IMR-90 (cell line): ENCODE measurements around the gene SS18. TPM values are rescaled to one million over a fixed set of nuclear protein-coding genes. Genes with fewer than 3 reads are reported as not detected.

Source experiments
- ATAC-seq: fragments of 200-7000 bp; cut with Tn5 transposase; 2 replicates; pipeline ENCODE4 v1.9.1; 2020; ENCODE audit warnings: low read depth, mild to moderate bottlenecking, moderate library complexity
- BruUV-seq: library from RNA; stranded (reverse); fragments of 400-500 nt; replicated peaks from 2 replicates; lab custom pipeline; 2021; lab: Mats Ljungman, UMichigan
- CTCF ChIA-PET: fragments of 300-600 bp; formaldehyde crosslinking; extraction: SDS; loops from one replicate; lab custom pipeline; 2021; ENCODE audit warnings: antibody characterized with exemption; lab: Yijun Ruan, JAX
- POLR2A ChIA-PET: fragments of 300-600 bp; sonication (Branson Sonifier 250); formaldehyde crosslinking; loops from one replicate; lab custom pipeline; 2022; ENCODE audit warnings: antibody characterized with exemption; ENCODE audit not compliant: unreplicated experiment; lab: Charles Lee
- DNase-seq: peaks from one replicate; pipeline ENCODE4 v3.0.0; 2013
- H2AFZ ChIP-seq: replicated peaks from 2 replicates; pipeline ENCODE3; 2013; ENCODE audit warnings: low read length, mild to moderate bottlenecking; ENCODE audit not compliant: poor library complexity
- H2AK5ac ChIP-seq: 2 replicates; pipeline ENCODE4 v1.6.1; 2013; ENCODE audit warnings: low read depth, low read length, inconsistent platforms
- H2AK9ac ChIP-seq: replicated peaks from 2 replicates; pipeline ENCODE3; 2013; ENCODE audit warnings: mild to moderate bottlenecking, low read depth, low read length, moderate library complexity; ENCODE audit not compliant: poor library complexity
- H2BK120ac ChIP-seq: 2 replicates; pipeline ENCODE4 v1.6.1; 2013; ENCODE audit warnings: low read depth, low read length, inconsistent platforms
- H2BK15ac ChIP-seq: 3 replicates; pipeline ENCODE4 v1.6.1; 2013; ENCODE audit warnings: low read depth, low read length, inconsistent platforms
- H2BK20ac ChIP-seq: 2 replicates; pipeline ENCODE4 v1.6.1; 2013; ENCODE audit warnings: low read depth, mild to moderate bottlenecking, inconsistent platforms, low read length, moderate library complexity
- H2BK5ac ChIP-seq: 2 replicates; pipeline ENCODE4 v1.6.1; 2013; ENCODE audit warnings: mild to moderate bottlenecking, low read depth, low read length, inconsistent platforms; ENCODE audit not compliant: poor library complexity, severe bottlenecking
- H3K14ac ChIP-seq: replicated peaks from 2 replicates; pipeline ENCODE4 v1.6.1; 2013; ENCODE audit warnings: low read depth, low read length, inconsistent platforms
- H3K18ac ChIP-seq: 2 replicates; pipeline ENCODE4 v1.6.1; 2013; ENCODE audit warnings: low read depth, low read length, control low read depth
- H3K23ac ChIP-seq: 2 replicates; pipeline ENCODE4 v1.6.1; 2013; ENCODE audit warnings: low read depth, low read length, inconsistent platforms
- H3K27ac ChIP-seq: 2 replicates; pipeline ENCODE4 v1.5.1; 2013; ENCODE audit warnings: mild to moderate bottlenecking, control low read depth, low read length; ENCODE audit not compliant: insufficient read depth
- H3K27me3 ChIP-seq: 2 replicates; pipeline ENCODE4 v1.6.1; 2013; ENCODE audit warnings: low read length; ENCODE audit not compliant: control insufficient read depth, insufficient read depth
- H3K36me3 ChIP-seq: 2 replicates; pipeline ENCODE4 v1.6.1; 2013; ENCODE audit warnings: low read length, mixed read lengths; ENCODE audit not compliant: control insufficient read depth, insufficient read depth
- H3K4ac ChIP-seq: 2 replicates; pipeline ENCODE4 v1.6.1; 2013; ENCODE audit warnings: low read depth, low read length, inconsistent platforms
- H3K4me1 ChIP-seq: 2 replicates; pipeline ENCODE4 v1.6.1; 2013; ENCODE audit warnings: low read length, mixed read lengths; ENCODE audit not compliant: control insufficient read depth, insufficient read depth
- H3K4me2 ChIP-seq: 2 replicates; pipeline ENCODE4 v1.6.1; 2013; ENCODE audit warnings: low read depth, mild to moderate bottlenecking, control low read depth, low read length, moderate library complexity
- H3K4me3 ChIP-seq: 2 replicates; pipeline ENCODE4 v1.5.1; 2013; ENCODE audit warnings: low read depth, mild to moderate bottlenecking, control low read depth, low read length, moderate library complexity; ENCODE audit not compliant: insufficient read depth
- H3K56ac ChIP-seq: 2 replicates; pipeline ENCODE4 v1.6.1; 2013; ENCODE audit warnings: low read length, inconsistent platforms; ENCODE audit not compliant: insufficient read depth; ENCODE audit errors: extremely low read depth
- H3K79me1 ChIP-seq, 2 experiments: 2 replicates each; pipeline ENCODE4 v1.6.1; 2013; ENCODE audit warnings: low read length in 2 of 2, inconsistent platforms in 1 of 2, low read depth in 1 of 2
- H3K9ac ChIP-seq: 2 replicates; pipeline ENCODE4 v1.6.1; 2013; ENCODE audit warnings: low read depth, low read length, control low read depth
- H3K9me1 ChIP-seq: 2 replicates; pipeline ENCODE4 v1.6.1; 2013; ENCODE audit warnings: low read length, inconsistent platforms; ENCODE audit not compliant: insufficient read depth
- H3K9me3 ChIP-seq: 2 replicates; pipeline ENCODE4 v1.6.1; 2013; ENCODE audit warnings: low read length; ENCODE audit not compliant: control insufficient read depth, insufficient read depth
- H4K20me1 ChIP-seq: 2 replicates; pipeline ENCODE4 v1.6.1; 2013; ENCODE audit warnings: low read length, inconsistent platforms; ENCODE audit not compliant: insufficient read depth
- H4K5ac ChIP-seq: 2 replicates; pipeline ENCODE4 v1.6.1; 2013; ENCODE audit warnings: mild to moderate bottlenecking, low read depth, low read length, control low read depth
- H4K8ac ChIP-seq, 2 experiments: 2 replicates each; pipeline ENCODE4 v1.6.1; 2013; ENCODE audit warnings: low read depth in 2 of 2, low read length in 2 of 2, control low read depth in 1 of 2, inconsistent platforms in 1 of 2
- H4K91ac ChIP-seq: 2 replicates; pipeline ENCODE4 v1.6.1; 2013; ENCODE audit warnings: low read depth, low read length, inconsistent platforms; ENCODE audit not compliant: insufficient read depth
- BHLHE40 ChIP-seq: fragments of 150-350 bp; IDR thresholded peaks from 2 replicates; pipeline ENCODE4 v1.6.1; 2016; ENCODE audit warnings: mild to moderate bottlenecking, low read depth, low read length
- CEBPB ChIP-seq: IDR thresholded peaks from 2 replicates; pipeline ENCODE4 v1.6.1; 2012; ENCODE audit warnings: low read depth, low read length, improper control_type of control experiment
- CHD1 ChIP-seq: IDR thresholded peaks from 2 replicates; pipeline ENCODE4 v1.6.1; 2012; ENCODE audit warnings: low read depth, low read length, improper control_type of control experiment
- FOS ChIP-seq: fragments of 150-350 bp; IDR thresholded peaks from 2 replicates; pipeline ENCODE4 v1.6.1; 2016; ENCODE audit warnings: low read depth, low read length
- MAZ ChIP-seq: IDR thresholded peaks from 2 replicates; pipeline ENCODE4 v1.6.1; 2012; ENCODE audit warnings: low read depth, mild to moderate bottlenecking, low read length, improper control_type of control experiment, moderate library complexity, borderline replicate concordance
- NFE2L2 ChIP-seq: fragments of 150-350 bp; IDR thresholded peaks from 2 replicates; pipeline ENCODE4 v1.6.1; 2016; ENCODE audit warnings: low read depth, mild to moderate bottlenecking, low read length
- RAD21 ChIP-seq: IDR thresholded peaks from 2 replicates; pipeline ENCODE4 v1.6.1; 2012; ENCODE audit warnings: low read length, improper control_type of control experiment
- RCOR1 ChIP-seq: IDR thresholded peaks from 2 replicates; pipeline ENCODE4 v1.6.1; 2012; ENCODE audit warnings: mild to moderate bottlenecking, low read length, improper control_type of control experiment; ENCODE audit not compliant: insufficient replicate concordance
- RFX5 ChIP-seq: IDR thresholded peaks from 2 replicates; pipeline ENCODE4 v1.8.0; 2012; ENCODE audit warnings: low read depth, mild to moderate bottlenecking, low read length, moderate library complexity
- SMC3 ChIP-seq: fragments of 150-350 bp; IDR thresholded peaks from 2 replicates; pipeline ENCODE4 v1.6.1; 2016; ENCODE audit warnings: low read depth, mild to moderate bottlenecking, antibody characterized with exemption, low read length, moderate library complexity
- WGBS, 2 experiments: methylation state at CpG; one replicate each; pipeline versions ENCODE4 v1.1.5 to v1.1.7; 2013; ENCODE audit warnings: missing lambda C conversion rate in 2 of 2; ENCODE audit not compliant: insufficient read length in 1 of 2; ENCODE audit errors: extremely low coverage in 2 of 2; 5-methylcytosine and 5-hydroxymethylcytosine counted together
- dilution Hi-C: fragments of 300-500 bp; cut with HindIII; formaldehyde crosslinking; loops from one replicate; pipeline ENCODE4 v1.14.3; 2018; ENCODE audit warnings: low sequenced_read_pairs; ENCODE audit not compliant: unreplicated experiment
- in situ Hi-C: fragments of 300-500 bp; cut with MboI; formaldehyde crosslinking; loops from 3 replicates; pipeline ENCODE4 v1.14.3; 2019; ENCODE audit warnings: low sequenced_read_pairs, inconsistent platforms, mixed read lengths
- intact Hi-C: fragments of 100-400 bp; cut with micrococcal nuclease; formaldehyde crosslinking; loops from 2 replicates; pipeline ENCODE4 v1.10.0; 2022
- polyA plus RNA-seq, 3 experiments: library from polyadenylated mRNA; depleted of rRNA; stranded (reverse); fragments of >200 nt; gene quantifications; 2 replicates each; pipeline ENCODE4 v1.2.3, GENCODE V29; 2012; ENCODE audit warnings: low replicate concordance in 1 of 3
- total RNA-seq: library from RNA; depleted of rRNA; stranded (reverse); fragments of >200 nt; gene quantifications from 2 replicates; pipeline ENCODE4 v1.2.3, GENCODE V29; 2012
- TF ChIP-seq, protein P1 (sequence below): conservative IDR thresholded peaks from 2 replicates; pipeline ENCODE4 v1.5.1; 2012; ENCODE audit warnings: mild to moderate bottlenecking, low read depth, low read length, improper control_type of control experiment
- TF ChIP-seq, protein P2 (sequence below): fragments of 150-350 bp; IDR thresholded peaks from 2 replicates; pipeline ENCODE4 v1.6.1; 2017; ENCODE audit warnings: mild to moderate bottlenecking, antibody characterized with exemption, low read length, low read depth

Gene SS18
- total and polyA plus RNA-seq, 2 of the 4 experiments (the other 2 are of a cell fraction), result 112 to 242 TPM

DNA sequence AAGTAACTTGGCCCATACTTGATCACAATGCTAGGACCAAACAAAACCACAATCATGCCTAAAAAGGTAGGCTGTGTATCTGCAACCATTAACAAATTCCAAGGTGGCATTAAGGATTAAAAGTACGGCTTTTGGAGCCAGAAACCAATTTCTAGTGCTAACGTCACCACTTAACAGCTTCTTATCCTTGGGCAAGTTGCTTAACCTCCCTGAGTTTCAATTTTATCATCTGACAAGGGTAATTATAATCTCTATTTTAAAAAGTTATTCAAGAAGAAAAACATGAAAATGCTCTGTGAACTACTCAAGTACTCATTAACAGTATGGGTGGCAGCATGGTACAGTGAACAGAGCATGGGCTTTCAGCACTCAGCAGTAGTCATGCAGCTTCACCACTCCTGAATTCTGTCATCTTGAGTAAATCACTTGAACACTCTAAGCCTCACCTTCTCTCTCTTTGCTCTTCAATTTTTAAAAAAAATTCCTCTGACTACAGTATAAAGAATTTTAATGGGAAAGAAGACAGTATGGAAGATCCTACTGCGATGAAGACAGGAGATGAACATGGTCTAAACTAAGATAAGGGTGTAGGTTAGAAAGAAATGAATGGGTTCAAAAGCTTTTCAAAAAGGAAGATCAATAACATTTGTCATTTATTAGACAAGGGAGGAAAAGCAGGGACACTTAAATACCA is 69.2 kb downstream of the SS18 start:
- H3K9ac ChIP-seq, result no peak overlapping the region
- CTCF ChIA-PET, result interaction anchor here (1.1 kb wide), 1 partner anchor 12 kb away, joined by 4 read pairs; no protein-coding TSS in a partner anchor
- H3K18ac ChIP-seq, result no peak overlapping the region
- H2BK20ac ChIP-seq, result no peak overlapping the region
- no peak overlapping the region for H4K8ac ChIP-seq
- no peaks in the 10 kb centered on the region for H3K27me3 ChIP-seq
- no peak overlapping the region for H2AFZ ChIP-seq
- no peak overlapping the region for H2BK15ac ChIP-seq
- peaks cover 2% of the 10 kb centered on the region; the same call in 1 of the 2 replicates for H3K9me1 ChIP-seq
- H3K27ac ChIP-seq, result no peak overlapping the region
- no peak overlapping the region for H4K91ac ChIP-seq
- H3K9me3 ChIP-seq, result no peaks in the 10 kb centered on the region
- H3K14ac ChIP-seq, result no peak overlapping the region
- dilution Hi-C loops, result no loop called here
- H2AK5ac ChIP-seq, result no peak overlapping the region
- H4K5ac ChIP-seq, result no peak overlapping the region
- TF ChIP-seq CHD1 (no peak), CEBPB (no peak), SMC3 (no peak), NFE2L2 (no peak), RAD21 (no peak), RCOR1 (no peak), FOS (no peak), RFX5 (no peak), BHLHE40 (no peak), MAZ (no peak)
- TF ChIP-seq, protein P1, sequence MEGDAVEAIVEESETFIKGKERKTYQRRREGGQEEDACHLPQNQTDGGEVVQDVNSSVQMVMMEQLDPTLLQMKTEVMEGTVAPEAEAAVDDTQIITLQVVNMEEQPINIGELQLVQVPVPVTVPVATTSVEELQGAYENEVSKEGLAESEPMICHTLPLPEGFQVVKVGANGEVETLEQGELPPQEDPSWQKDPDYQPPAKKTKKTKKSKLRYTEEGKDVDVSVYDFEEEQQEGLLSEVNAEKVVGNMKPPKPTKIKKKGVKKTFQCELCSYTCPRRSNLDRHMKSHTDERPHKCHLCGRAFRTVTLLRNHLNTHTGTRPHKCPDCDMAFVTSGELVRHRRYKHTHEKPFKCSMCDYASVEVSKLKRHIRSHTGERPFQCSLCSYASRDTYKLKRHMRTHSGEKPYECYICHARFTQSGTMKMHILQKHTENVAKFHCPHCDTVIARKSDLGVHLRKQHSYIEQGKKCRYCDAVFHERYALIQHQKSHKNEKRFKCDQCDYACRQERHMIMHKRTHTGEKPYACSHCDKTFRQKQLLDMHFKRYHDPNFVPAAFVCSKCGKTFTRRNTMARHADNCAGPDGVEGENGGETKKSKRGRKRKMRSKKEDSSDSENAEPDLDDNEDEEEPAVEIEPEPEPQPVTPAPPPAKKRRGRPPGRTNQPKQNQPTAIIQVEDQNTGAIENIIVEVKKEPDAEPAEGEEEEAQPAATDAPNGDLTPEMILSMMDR, result no peak
- TF ChIP-seq, protein P2, sequence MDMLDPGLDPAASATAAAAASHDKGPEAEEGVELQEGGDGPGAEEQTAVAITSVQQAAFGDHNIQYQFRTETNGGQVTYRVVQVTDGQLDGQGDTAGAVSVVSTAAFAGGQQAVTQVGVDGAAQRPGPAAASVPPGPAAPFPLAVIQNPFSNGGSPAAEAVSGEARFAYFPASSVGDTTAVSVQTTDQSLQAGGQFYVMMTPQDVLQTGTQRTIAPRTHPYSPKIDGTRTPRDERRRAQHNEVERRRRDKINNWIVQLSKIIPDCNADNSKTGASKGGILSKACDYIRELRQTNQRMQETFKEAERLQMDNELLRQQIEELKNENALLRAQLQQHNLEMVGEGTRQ, result no peak
- no peak for DNase-seq
- H2BK120ac ChIP-seq, result no peak overlapping the region
- H3K56ac ChIP-seq, result no peak overlapping the region
- no peak overlapping the region for H3K4me2 ChIP-seq
- POLR2A ChIA-PET, result no interaction called here
- no CpG with 5 or more reads among the region's 3 CpGs for WGBS, 2 experiments
- peaks cover 13 to 20% of the 10 kb centered on the region in 2 experiments for H3K79me1 ChIP-seq
- H3K4me1 ChIP-seq, result no peaks in the 10 kb centered on the region
- ATAC-seq, result no peak
- no peak overlapping the region for H2BK5ac ChIP-seq
- H3K36me3 ChIP-seq, result peaks cover 20% of the 10 kb centered on the region
- no peak overlapping the region for H3K4ac ChIP-seq
- no peak overlapping the region for H3K4me3 ChIP-seq
- intact Hi-C loops, result no loop called here
- in situ Hi-C loops, result no loop called here
- H2AK9ac ChIP-seq, result no peak overlapping the region
- no TSS peak for BruUV-seq
- no peaks in the 10 kb centered on the region for H4K20me1 ChIP-seq
- H3K23ac ChIP-seq, result no peak overlapping the region
